ENCODE measurements around the gene RNPS1.

The RNPS1 gene

GRCh38 chr16:2253293-2253692 is 14.6 kb downstream of the RNPS1 start:
- Histone ChIP-seq H3K4me3 (ENCODE audit: low read length in 2 of 2) (no peak overlapping the region), H3K27ac (replicated peaks; ENCODE audit: low read length) (no peak overlapping the region), H3K79me1 (ENCODE audit: low read depth, low read length) (peaks cover 10% of the 10 kb centered on the region), H3K4me1 (ENCODE audit: control insufficient read depth in 2 of 2, insufficient read depth in 1 of 2, low read depth in 1 of 2, low read length in 2 of 2) (peaks cover 9 to 11% of the 10 kb centered on the region in 2 donors), H2BK12ac (ENCODE audit: low read length) (no peak overlapping the region), H2BK5ac (ENCODE audit: low read length) (no peak overlapping the region), H3K36me3 (replicated peaks in 1 of 2; ENCODE audit: control insufficient read depth in 2 of 2, insufficient read depth in 2 of 2, low read length in 2 of 2) (peaks cover 46 to 77% of the 10 kb centered on the region in 2 donors), H3K4ac (ENCODE audit: low read length) (no peak overlapping the region), H3K14ac (ENCODE audit: low read length) (no peak overlapping the region), H4K91ac (ENCODE audit: low read depth, low read length, poor library complexity) (no peak overlapping the region), H3K27me3 (ENCODE audit: control insufficient read depth in 3 of 3, insufficient read depth in 3 of 3, low read depth in 1 of 3, low read length in 3 of 3) (no peaks in the 10 kb centered on the region), H2BK15ac (ENCODE audit: low read length) (no peak overlapping the region), H3K18ac (ENCODE audit: low read length) (no peak overlapping the region), H3K9me3 (replicated peaks in 1 of 2; ENCODE audit: control insufficient read depth in 2 of 2, insufficient read depth in 1 of 2, low read depth in 1 of 2, low read length in 2 of 2) (no peaks in the 10 kb centered on the region), H3K23ac (ENCODE audit: low read depth, low read length, poor library complexity) (no peak overlapping the region), H4K8ac (ENCODE audit: low read depth, low read length) (no peak overlapping the region), H3K4me2 (ENCODE audit: insufficient read depth, low read length, poor library complexity, severe bottlenecking) (no peak overlapping the region), H2AFZ (ENCODE audit: low read length) (no peak overlapping the region), H2AK5ac (ENCODE audit: low read depth, low read length) (no peak overlapping the region), H3K9ac (ENCODE audit: low read depth, low read length, poor library complexity) (no peak overlapping the region), H2BK120ac (ENCODE audit: low read depth, low read length) (no peak overlapping the region)
- no peak for DNase-seq (ENCODE audit: low spot score)
- WGBS, 2 donors (ENCODE audit: extremely low coverage in 2 of 2, insufficient read length in 2 of 2, insufficient replicate concordance in 1 of 2) = no CpG with 5 or more reads among the region's 11 CpGs

- no peak overlapping the region for H3K4me3 ChIP-seq (ENCODE audit: low read length in 2 of 2)
- H4K91ac ChIP-seq (ENCODE audit: low read depth, low read length, poor library complexity) = no peak overlapping the region
- H3K9me3 ChIP-seq (replicated peaks in 1 of 2; ENCODE audit: control insufficient read depth in 2 of 2, insufficient read depth in 1 of 2, low read depth in 1 of 2, low read length in 2 of 2) = no peaks in the 10 kb centered on the region
- peaks cover 9 to 11% of the 10 kb centered on the region in 2 donors for H3K4me1 ChIP-seq (ENCODE audit: control insufficient read depth in 2 of 2, insufficient read depth in 1 of 2, low read depth in 1 of 2, low read length in 2 of 2)
- no peak overlapping the region for H2BK5ac ChIP-seq (ENCODE audit: low read length)
- H3K18ac ChIP-seq (ENCODE audit: low read length) = no peak overlapping the region
- no peak overlapping the region for H3K27ac ChIP-seq (replicated peaks; ENCODE audit: low read length)
- no peak overlapping the region for H2BK12ac ChIP-seq (ENCODE audit: low read length)
- H2AK5ac ChIP-seq (ENCODE audit: low read depth, low read length) = no peak overlapping the region
- H2AFZ ChIP-seq (ENCODE audit: low read length) = no peak overlapping the region
- no peak overlapping the region for H4K8ac ChIP-seq (ENCODE audit: low read depth, low read length)
- H3K14ac ChIP-seq (ENCODE audit: low read length) = no peak overlapping the region
- peaks cover 44 to 75% of the 10 kb centered on the region in 2 donors for H3K36me3 ChIP-seq (replicated peaks in 1 of 2; ENCODE audit: control insufficient read depth in 2 of 2, insufficient read depth in 2 of 2, low read length in 2 of 2)
- H2BK15ac ChIP-seq (ENCODE audit: low read length) = no peak overlapping the region
- H3K79me1 ChIP-seq (ENCODE audit: low read depth, low read length) = peaks cover 9% of the 10 kb centered on the region
- no peak overlapping the region for H3K4me2 ChIP-seq (ENCODE audit: insufficient read depth, low read length, poor library complexity, severe bottlenecking)
- no CpG with 5 or more reads among the region's 7 CpGs for WGBS, 2 donors (ENCODE audit: extremely low coverage in 2 of 2, insufficient read length in 2 of 2, insufficient replicate concordance in 1 of 2)
- H3K9ac ChIP-seq (ENCODE audit: low read depth, low read length, poor library complexity) = no peak overlapping the region
- H3K4ac ChIP-seq (ENCODE audit: low read length) = no peak overlapping the region
- H2BK120ac ChIP-seq (ENCODE audit: low read depth, low read length) = no peak overlapping the region
- no peaks in the 10 kb centered on the region for H3K27me3 ChIP-seq (ENCODE audit: control insufficient read depth in 3 of 3, insufficient read depth in 3 of 3, low read depth in 1 of 3, low read length in 3 of 3)
- no peak for DNase-seq (ENCODE audit: low spot score)
- no peak overlapping the region for H3K23ac ChIP-seq (ENCODE audit: low read depth, low read length, poor library complexity)
Measured at GRCh38 chr16:2252806-2253148, 15.1 kb downstream of the RNPS1 start.

- H3K27ac ChIP-seq (replicated peaks; ENCODE audit: low read length) = peak within 1 kb of the TSS; percentile 83
- peak within 1 kb of the TSS; percentile 37 for H2BK15ac ChIP-seq (ENCODE audit: low read length)
- peak within 1 kb of the TSS; percentile 74 to 89 for H3K4me3 ChIP-seq (ENCODE audit: low read length in 2 of 2)
- no peaks in the 10 kb centered on the region for H3K27me3 ChIP-seq (ENCODE audit: control insufficient read depth in 3 of 3, insufficient read depth in 3 of 3, low read depth in 1 of 3, low read length in 3 of 3)
- H3K14ac ChIP-seq (ENCODE audit: low read length) = no peak within 1 kb of the TSS
- H3K36me3 ChIP-seq (replicated peaks in 1 of 2; ENCODE audit: control insufficient read depth in 2 of 2, insufficient read depth in 2 of 2, low read length in 2 of 2) = peaks cover 34 to 75% of the 10 kb centered on the region in 2 donors
- peak within 1 kb of the TSS; percentile 66 for H3K4me2 ChIP-seq (ENCODE audit: insufficient read depth, low read length, poor library complexity, severe bottlenecking)
- no peak within 1 kb of the TSS for H2BK12ac ChIP-seq (ENCODE audit: low read length)
- peak within 1 kb of the TSS; percentile 60 for H2AK5ac ChIP-seq (ENCODE audit: low read depth, low read length)
- no peak within 1 kb of the TSS for H4K8ac ChIP-seq (ENCODE audit: low read depth, low read length)
- no peak within 1 kb of the TSS for H3K4ac ChIP-seq (ENCODE audit: low read length)
- peak within 1 kb of the TSS; percentile 93 for H2AFZ ChIP-seq (ENCODE audit: low read length)
- no CpG with 5 or more reads among the region's 88 CpGs for WGBS, 2 donors (ENCODE audit: extremely low coverage in 2 of 2, insufficient read length in 2 of 2, insufficient replicate concordance in 1 of 2)
- peaks cover 9 to 11% of the 10 kb centered on the region in 2 donors for H3K4me1 ChIP-seq (ENCODE audit: control insufficient read depth in 2 of 2, insufficient read depth in 1 of 2, low read depth in 1 of 2, low read length in 2 of 2)
- peak within 1 kb of the TSS; percentile 93 for H3K18ac ChIP-seq (ENCODE audit: low read length)
- peak within 1 kb of the TSS; percentile 81 for H3K9ac ChIP-seq (ENCODE audit: low read depth, low read length, poor library complexity)
- H3K79me1 ChIP-seq (ENCODE audit: low read depth, low read length) = peaks cover 7% of the 10 kb centered on the region
- DNase-seq (ENCODE audit: low spot score) = peak; percentile 87
- no peaks in the 10 kb centered on the region for H3K9me3 ChIP-seq (replicated peaks in 1 of 2; ENCODE audit: control insufficient read depth in 2 of 2, insufficient read depth in 1 of 2, low read depth in 1 of 2, low read length in 2 of 2)
- peak within 1 kb of the TSS; percentile 95 for H2BK5ac ChIP-seq (ENCODE audit: low read length)
- no peak within 1 kb of the TSS for H2BK120ac ChIP-seq (ENCODE audit: low read depth, low read length)
- H4K91ac ChIP-seq (ENCODE audit: low read depth, low read length, poor library complexity) = no peak within 1 kb of the TSS
- peak within 1 kb of the TSS; percentile 94 for H3K23ac ChIP-seq (ENCODE audit: low read depth, low read length, poor library complexity)
Measured at GRCh38 chr16:2251296-2252111, 16.4 kb downstream of the RNPS1 start, which contains the start of gene ECI1. ECI1 (minus strand) TSS chr16:2251587; CDS start chr16:2251566, 21 bp downstream.

GRCh38 chr16:2250652-2251295 is 17.2 kb downstream of the RNPS1 start:
- Histone ChIP-seq H2BK120ac (ENCODE audit: low read depth, low read length) (no peak overlapping the region), H3K4me1 (ENCODE audit: control insufficient read depth in 2 of 2, insufficient read depth in 1 of 2, low read depth in 1 of 2, low read length in 2 of 2) (peaks cover 9 to 11% of the 10 kb centered on the region in 2 donors), H3K23ac (ENCODE audit: low read depth, low read length, poor library complexity) (peak overlapping the region; percentile 94), H2BK12ac (ENCODE audit: low read length) (no peak overlapping the region), H3K36me3 (replicated peaks in 1 of 2; ENCODE audit: control insufficient read depth in 2 of 2, insufficient read depth in 2 of 2, low read length in 2 of 2) (peaks cover 34 to 75% of the 10 kb centered on the region in 2 donors), H4K8ac (ENCODE audit: low read depth, low read length) (no peak overlapping the region), H2BK5ac (ENCODE audit: low read length) (peak overlapping the region; percentile 95), H3K27ac (replicated peaks; ENCODE audit: low read length) (peak overlapping the region; percentile 83), H3K27me3 (ENCODE audit: control insufficient read depth in 3 of 3, insufficient read depth in 3 of 3, low read depth in 1 of 3, low read length in 3 of 3) (no peaks in the 10 kb centered on the region), H3K14ac (ENCODE audit: low read length) (no peak overlapping the region), H3K9me3 (replicated peaks in 1 of 2; ENCODE audit: control insufficient read depth in 2 of 2, insufficient read depth in 1 of 2, low read depth in 1 of 2, low read length in 2 of 2) (no peaks in the 10 kb centered on the region), H2AFZ (ENCODE audit: low read length) (peak overlapping the region; percentile 93), H3K79me1 (ENCODE audit: low read depth, low read length) (peaks cover 6% of the 10 kb centered on the region), H2AK5ac (ENCODE audit: low read depth, low read length) (peak overlapping the region; percentile 60), H3K4me2 (ENCODE audit: insufficient read depth, low read length, poor library complexity, severe bottlenecking) (peak overlapping the region; percentile 66), H3K4me3 (ENCODE audit: low read length in 2 of 2) (peak overlapping the region; percentile 74 to 89), H2BK15ac (ENCODE audit: low read length) (peak overlapping the region; percentile 37), H3K18ac (ENCODE audit: low read length) (peak overlapping the region; percentile 93), H3K4ac (ENCODE audit: low read length) (no peak overlapping the region), H3K9ac (ENCODE audit: low read depth, low read length, poor library complexity) (peak overlapping the region; percentile 81), H4K91ac (ENCODE audit: low read depth, low read length, poor library complexity) (no peak overlapping the region)
- peak; percentile 24 for DNase-seq (ENCODE audit: low spot score)
- no CpG with 5 or more reads among the region's 35 CpGs for WGBS, 2 donors (ENCODE audit: extremely low coverage in 2 of 2, insufficient read length in 2 of 2, insufficient replicate concordance in 1 of 2)
